Prostate gland (tissue), 2 donors: ENCODE data around the gene FBXL17. TPM values are rescaled to one million over a fixed set of nuclear protein-coding genes. Genes with fewer than 3 reads are reported as not detected.

Source experiments
- DNase-seq: peaks from one replicate; pipeline ENCODE4 v3.0.0-alpha.2; 2019; ENCODE audit warnings: low spot score
- H3K27ac ChIP-seq, 2 donors: fragments of 200-600 bp; sonication (generic); 2 replicates each; pipeline ENCODE4 v1.5.1; 2017 to 2019
- H3K27me3 ChIP-seq: fragments of 200-600 bp; sonication (generic); replicated peaks from 2 replicates; pipeline ENCODE4 v1.5.1; 2019; ENCODE audit not compliant: insufficient read depth
- H3K36me3 ChIP-seq, 2 donors: fragments of 200-600 bp; sonication (generic); 1 replicate in 1 of 2; 2 replicates in 1 of 2; pipeline versions ENCODE4 v1.5.1 to v1.8.1; 2017 to 2019
- H3K4me1 ChIP-seq: fragments of 200-600 bp; sonication (generic); replicated peaks from 2 replicates; pipeline ENCODE4 v1.5.1; 2019
- H3K4me3 ChIP-seq, 2 donors: fragments of 200-600 bp; sonication (generic); 2 replicates each; pipeline ENCODE4 v1.5.1; 2017 to 2019
- H3K9me3 ChIP-seq: fragments of 200-600 bp; sonication (generic); 2 replicates; pipeline ENCODE4 v1.5.1; 2017
- POLR2A ChIP-seq: fragments of 450-650 bp; IDR thresholded peaks from one replicate; pipeline ENCODE4 v1.6.1; 2016; ENCODE audit warnings: antibody characterized with exemption, mild to moderate bottlenecking
- POLR2AphosphoS5 ChIP-seq: sonication (generic); formaldehyde crosslinking; IDR thresholded peaks from one replicate; pipeline ENCODE4 v1.6.1; 2017; ENCODE audit warnings: antibody characterized with exemption
- WGBS: methylation state at CpG from one replicate; pipeline ENCODE4 v1.1.5; 2018; 5-methylcytosine and 5-hydroxymethylcytosine counted together
- intact Hi-C: fragments of 100-400 bp; cut with DNase I; formaldehyde crosslinking; loops from one replicate; pipeline ENCODE4 v1.14.2; 2022
- total RNA-seq, 2 donors: library from RNA; depleted of rRNA; stranded (reverse); fragments of >200 nt; gene quantifications; one replicate each; pipeline ENCODE4 v1.1.0, GENCODE V29; 2016
- TF ChIP-seq, protein P1 (sequence below), 4 experiments: fragments of 200-600 bp in 2 of 4; fragments of 450-650 bp in 2 of 4; sonication (generic) in 2 of 4; IDR thresholded peaks; 1 replicate in 3 of 4; 2 replicates in 1 of 4; pipeline ENCODE4 v1.5.1; 2016 to 2019; ENCODE audit warnings: antibody characterized with exemption in 4 of 4, mild to moderate bottlenecking in 2 of 4, moderate library complexity in 2 of 4

FBXL17 gene
- total RNA-seq, 2 donors from 2014 or later, result 14.8 to 30.4 TPM

DNA sequence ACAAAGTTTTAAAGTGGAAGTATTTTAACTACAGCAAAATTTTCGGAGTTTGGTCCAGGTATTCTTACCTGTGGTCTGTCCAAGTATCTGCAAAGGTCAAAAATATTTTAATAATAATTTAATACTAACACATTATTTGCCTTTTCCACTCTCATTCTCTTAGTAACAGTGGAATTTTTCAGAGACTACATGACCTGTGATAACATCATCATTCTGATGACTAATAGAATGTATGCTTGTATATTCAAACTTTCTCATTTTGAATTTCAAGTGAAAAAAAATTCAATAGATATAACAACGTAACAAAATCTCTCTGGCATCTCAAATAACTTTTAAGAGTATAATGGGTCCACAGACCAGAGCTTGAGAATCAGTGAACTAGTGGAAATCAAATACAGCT is 78.3 kb downstream of the FBXL17 start:
- Histone ChIP-seq H3K9me3 (no peaks in the 10 kb centered on the region), H3K27me3 (no peaks in the 10 kb centered on the region), H3K4me1 (no peaks in the 10 kb centered on the region), H3K27ac (no peak overlapping the region), H3K36me3 (no peaks in the 10 kb centered on the region), H3K4me3 (no peak overlapping the region)
- intact Hi-C loops, result no loop called here
- 83% methylated on average over 2 of the region's 2 CpGs for WGBS
- TF ChIP-seq POLR2AphosphoS5 (no peak), POLR2A (no peak)
- TF ChIP-seq, protein P1, sequence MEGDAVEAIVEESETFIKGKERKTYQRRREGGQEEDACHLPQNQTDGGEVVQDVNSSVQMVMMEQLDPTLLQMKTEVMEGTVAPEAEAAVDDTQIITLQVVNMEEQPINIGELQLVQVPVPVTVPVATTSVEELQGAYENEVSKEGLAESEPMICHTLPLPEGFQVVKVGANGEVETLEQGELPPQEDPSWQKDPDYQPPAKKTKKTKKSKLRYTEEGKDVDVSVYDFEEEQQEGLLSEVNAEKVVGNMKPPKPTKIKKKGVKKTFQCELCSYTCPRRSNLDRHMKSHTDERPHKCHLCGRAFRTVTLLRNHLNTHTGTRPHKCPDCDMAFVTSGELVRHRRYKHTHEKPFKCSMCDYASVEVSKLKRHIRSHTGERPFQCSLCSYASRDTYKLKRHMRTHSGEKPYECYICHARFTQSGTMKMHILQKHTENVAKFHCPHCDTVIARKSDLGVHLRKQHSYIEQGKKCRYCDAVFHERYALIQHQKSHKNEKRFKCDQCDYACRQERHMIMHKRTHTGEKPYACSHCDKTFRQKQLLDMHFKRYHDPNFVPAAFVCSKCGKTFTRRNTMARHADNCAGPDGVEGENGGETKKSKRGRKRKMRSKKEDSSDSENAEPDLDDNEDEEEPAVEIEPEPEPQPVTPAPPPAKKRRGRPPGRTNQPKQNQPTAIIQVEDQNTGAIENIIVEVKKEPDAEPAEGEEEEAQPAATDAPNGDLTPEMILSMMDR (IDR thresholded peaks at IDR 0.05), result no peak
- no peak for DNase-seq

DNA sequence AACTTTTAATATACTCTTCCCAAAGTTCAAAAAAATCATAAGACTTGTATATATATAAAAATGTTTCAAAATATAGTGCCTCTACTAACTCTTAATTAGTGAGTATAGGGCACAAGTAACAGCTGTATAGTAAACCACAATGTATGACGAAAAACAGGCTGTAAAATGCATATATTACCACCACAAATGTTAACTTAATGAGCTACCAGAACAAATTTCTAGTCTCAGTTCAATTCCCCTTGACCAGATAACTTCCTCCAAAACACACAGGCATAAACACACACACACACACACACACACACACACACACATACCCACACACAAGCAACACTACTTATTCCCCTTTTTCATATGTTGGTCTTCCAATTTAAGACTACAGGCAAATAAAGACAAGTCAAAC is 78.8 kb downstream of the FBXL17 start:
- no peak for DNase-seq
- H3K27me3 ChIP-seq, result no peaks in the 10 kb centered on the region
- intact Hi-C loops, result no loop called here
- no peak overlapping the region for H3K4me3 ChIP-seq
- H3K36me3 ChIP-seq, result no peaks in the 10 kb centered on the region
- H3K27ac ChIP-seq, result no peak overlapping the region
- H3K4me1 ChIP-seq, result no peaks in the 10 kb centered on the region
- no peaks in the 10 kb centered on the region for H3K9me3 ChIP-seq
- 94% methylated on average over 1 of the region's 1 CpG for WGBS
- TF ChIP-seq POLR2AphosphoS5 (no peak), POLR2A (no peak)
- TF ChIP-seq, protein P1 (IDR thresholded peaks at IDR 0.05), result no peak

DNA sequence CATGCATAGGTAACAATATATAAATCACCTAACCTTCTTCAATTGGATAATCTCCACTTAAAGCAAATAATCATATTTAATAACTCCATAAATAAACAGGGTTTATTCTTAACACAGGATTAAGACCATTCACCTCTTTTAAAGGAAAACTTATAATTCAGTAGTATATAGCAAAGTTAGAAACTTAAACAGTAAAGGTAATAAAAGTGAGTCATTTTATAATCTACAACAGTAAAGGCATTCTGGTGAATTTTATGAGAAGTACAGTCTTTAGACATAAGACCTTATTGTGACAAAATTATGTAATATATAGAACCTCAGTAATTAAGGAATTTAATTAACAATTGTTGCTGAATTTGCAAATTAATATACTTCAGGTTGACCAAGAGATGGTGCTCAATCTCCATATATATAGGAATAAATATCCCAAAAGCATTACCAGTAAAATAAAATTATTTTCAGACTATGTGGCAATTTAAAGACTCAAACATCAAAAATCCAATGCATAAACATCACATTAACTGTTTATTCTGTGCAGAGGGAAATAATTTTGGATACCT is 84.8 kb downstream of the FBXL17 start:
- Histone ChIP-seq H3K4me3 (no peak overlapping the region), H3K27ac (no peak overlapping the region), H3K36me3 (no peaks in the 10 kb centered on the region), H3K9me3 (no peaks in the 10 kb centered on the region), H3K4me1 (no peaks in the 10 kb centered on the region), H3K27me3 (no peaks in the 10 kb centered on the region)
- DNase-seq, result no peak
- TF ChIP-seq, protein P1 (IDR thresholded peaks at IDR 0.05), result no peak
- TF ChIP-seq POLR2A (no peak), POLR2AphosphoS5 (no peak)
- intact Hi-C loops, result no loop called here

DNA sequence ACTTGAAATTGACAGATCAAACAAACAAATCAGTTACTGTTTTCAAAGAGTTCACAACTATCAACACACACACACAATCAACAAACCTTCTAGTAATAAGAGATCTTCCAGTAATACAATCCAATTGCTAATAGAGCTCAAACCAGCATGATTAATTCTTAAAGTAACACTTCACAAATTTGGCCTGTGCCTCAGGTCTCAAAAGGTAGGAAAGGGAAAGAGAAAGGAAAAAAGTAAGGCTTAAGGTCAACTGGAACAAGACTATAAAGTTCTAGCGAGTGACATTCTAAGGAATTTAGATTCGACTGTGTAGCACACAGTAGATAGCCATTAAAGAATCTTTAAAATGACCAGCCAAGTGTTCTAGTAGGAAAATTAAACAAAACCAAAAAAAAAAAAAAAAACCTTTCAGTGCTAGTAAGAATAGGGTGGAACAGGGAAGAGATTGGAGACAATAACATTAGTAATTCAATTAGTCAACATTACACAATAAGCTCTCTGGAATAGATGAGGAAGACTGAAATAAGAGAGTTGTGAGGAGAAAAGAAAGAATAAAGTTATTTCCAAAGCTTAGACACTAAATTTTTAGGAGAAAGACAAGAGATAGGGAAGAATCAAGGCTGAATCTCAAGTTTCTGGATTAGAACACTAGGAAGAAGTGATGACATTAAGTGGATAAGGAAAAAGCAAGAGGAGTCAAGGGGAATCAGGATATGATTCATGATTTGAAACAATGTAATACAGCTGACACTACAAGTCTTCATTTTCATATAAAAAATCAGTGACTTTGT is 86.1 kb downstream of the FBXL17 start:
- WGBS, result 83% methylated on average over 2 of the region's 2 CpGs
- TF ChIP-seq, protein P1 (IDR thresholded peaks at IDR 0.05), result no peak
- TF ChIP-seq POLR2AphosphoS5 (no peak), POLR2A (no peak)
- no peak overlapping the region for H3K27ac ChIP-seq
- no peaks in the 10 kb centered on the region for H3K36me3 ChIP-seq
- no peaks in the 10 kb centered on the region for H3K4me1 ChIP-seq
- no peak for DNase-seq
- intact Hi-C loops, result no loop called here
- H3K4me3 ChIP-seq, result no peak overlapping the region
- no peaks in the 10 kb centered on the region for H3K9me3 ChIP-seq
- no peaks in the 10 kb centered on the region for H3K27me3 ChIP-seq

DNA sequence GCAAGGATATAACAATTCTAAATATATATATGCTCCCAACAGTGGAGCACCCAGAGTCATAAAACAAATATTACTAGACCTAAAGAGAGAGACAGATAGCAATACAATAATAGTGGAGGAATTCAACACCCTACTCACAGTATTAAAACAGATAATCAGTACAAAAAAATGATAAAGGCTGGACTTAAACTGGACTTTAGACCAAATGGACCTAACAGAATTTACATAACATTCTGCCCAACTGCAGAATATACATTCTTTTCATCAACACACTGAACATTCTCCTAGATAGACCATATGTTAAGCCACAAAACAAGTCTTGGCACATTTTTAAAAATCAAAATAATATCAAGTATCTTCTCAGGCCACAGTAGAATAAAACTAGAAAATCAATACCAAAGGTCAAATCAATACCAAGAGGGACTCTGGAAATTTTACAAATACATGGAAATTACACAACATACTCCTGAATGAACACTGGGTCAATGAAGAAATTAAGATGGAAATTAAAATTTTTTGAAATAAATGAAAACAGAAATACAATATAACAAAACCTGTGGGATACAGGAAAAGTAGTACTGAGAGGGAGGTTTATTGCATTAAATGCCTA is 100.8 kb downstream of the FBXL17 start:
- Histone ChIP-seq H3K27me3 (no peaks in the 10 kb centered on the region), H3K27ac (no peak overlapping the region), H3K36me3 (no peaks in the 10 kb centered on the region), H3K9me3 (no peaks in the 10 kb centered on the region), H3K4me1 (no peaks in the 10 kb centered on the region), H3K4me3 (no peak overlapping the region)
- intact Hi-C loops, result no loop called here
- no peak for DNase-seq
- TF ChIP-seq, protein P1 (IDR thresholded peaks at IDR 0.05), result no peak
- TF ChIP-seq POLR2AphosphoS5, result no peak
- TF ChIP-seq POLR2A, result no peak
